HG03469 (cell line): ENCODE results near the gene LCN6.
"Not testable (repeated sequence)": the region's sequence is repeated elsewhere in the genome, so short reads cannot be mapped to it uniquely, and the experiment has no call there.

Source experiments
- ATAC-seq: cut with Tn5 transposase; IDR thresholded peaks from one replicate; pipeline ENCODE4 v1.9.1; 2021; ENCODE audit warnings: mild to moderate bottlenecking, moderate library complexity, moderate number of reproducible peaks; ENCODE audit not compliant: unreplicated experiment

The LCN6 gene

GRCh38 chr9:136712690-136713544 is 35.4 kb downstream of the LCN6 start:
- no peak for ATAC-seq

- ATAC-seq: no peak
Observed at GRCh38 chr9:136711751-136712689, 36.3 kb downstream of the LCN6 start, which contains the start of gene DIPK1B. DIPK1B (plus strand) TSS chr9:136712572; CDS start chr9:136712666, 94 bp downstream.

GRCh38 chr9:136711219-136711648 is 37.1 kb downstream of the LCN6 start:
- ATAC-seq: not testable (repeated sequence)

- ATAC-seq: no peak
Observed at GRCh38 chr9:136710543-136710942, 37.8 kb downstream of the LCN6 start.

- no peak for ATAC-seq
Observed at GRCh38 chr9:136709454-136710109, 38.7 kb downstream of the LCN6 start.

- no peak for ATAC-seq
Observed at GRCh38 chr9:136707849-136708517, 40.3 kb downstream of the LCN6 start.

GRCh38 chr9:136707011-136707410 is 41.3 kb downstream of the LCN6 start:
- no peak for ATAC-seq

- no peak for ATAC-seq
Observed at GRCh38 chr9:136705564-136705963, 42.8 kb downstream of the LCN6 start.

GRCh38 chr9:136704741-136705140 is 43.6 kb downstream of the LCN6 start:
- ATAC-seq: not testable (repeated sequence)

- ATAC-seq: no peak
Observed at GRCh38 chr9:136703276-136703860, 45.0 kb downstream of the LCN6 start.

- ATAC-seq: no peak
Observed at GRCh38 chr9:136701668-136702053, 46.7 kb downstream of the LCN6 start.

- no peak for ATAC-seq
Observed at GRCh38 chr9:136700959-136701667, 47.2 kb downstream of the LCN6 start.

- no peak for ATAC-seq
Observed at GRCh38 chr9:136700304-136700703, 48.0 kb downstream of the LCN6 start.

GRCh38 chr9:136698635-136699246 is 49.6 kb downstream of the LCN6 start:
- no peak for ATAC-seq

- ATAC-seq: no peak
Observed at GRCh38 chr9:136697821-136698526, 50.4 kb downstream of the LCN6 start.

GRCh38 chr9:136697146-136697820 is 51.0 kb downstream of the LCN6 start:
- ATAC-seq: no peak

- ATAC-seq: no peak
Observed at GRCh38 chr9:136696502-136696901, 51.8 kb downstream of the LCN6 start.

- no peak for ATAC-seq
Observed at GRCh38 chr9:136695955-136696354, 52.4 kb downstream of the LCN6 start.
